DOHH2 (cell line): Measurements from ENCODE around the gene AKAP10.
"Not testable (repeated sequence)": the region's sequence is repeated elsewhere in the genome, so short reads cannot be mapped to it uniquely, and the experiment has no call there.

Experiments used
- H3F3A ChIP-seq: fragments of 200-600 bp; sonication (generic), shearing (Covaris generic); 2 replicates; pipeline ENCODE4 v1.6.0; 2016; ENCODE audit warnings: antibody characterized with exemption, mild to moderate bottlenecking; ENCODE audit not compliant: control insufficient read depth, insufficient read depth
- H3K27ac ChIP-seq: fragments of 200-600 bp; sonication (generic); 2 replicates; pipeline ENCODE4 v1.5.1; 2014; ENCODE audit warnings: low read depth, mild to moderate bottlenecking, low read length, moderate library complexity
- H3K27me3 ChIP-seq: fragments of 200-600 bp; sonication (generic); 2 replicates; pipeline ENCODE4 v1.6.1; 2014; ENCODE audit warnings: mild to moderate bottlenecking, low read length, mixed read lengths; ENCODE audit not compliant: control insufficient read depth
- H3K36me3 ChIP-seq: fragments of 200-600 bp; sonication (generic); 2 replicates; pipeline ENCODE4 v1.6.1; 2014; ENCODE audit warnings: mild to moderate bottlenecking, low read length, moderate library complexity, mixed read lengths; ENCODE audit not compliant: control insufficient read depth
- H3K4me1 ChIP-seq: fragments of 200-600 bp; sonication (generic); 2 replicates; pipeline ENCODE4 v1.6.1; 2014; ENCODE audit warnings: mild to moderate bottlenecking, low read length, mixed read lengths; ENCODE audit not compliant: control insufficient read depth
- H3K4me2 ChIP-seq: fragments of 200-600 bp; sonication (generic); 2 replicates; pipeline ENCODE4 v1.6.0; 2014; ENCODE audit warnings: mild to moderate bottlenecking, low read length, moderate library complexity
- H3K4me3 ChIP-seq: fragments of 200-600 bp; sonication (generic); 2 replicates; pipeline ENCODE4 v1.5.1; 2014; ENCODE audit warnings: mild to moderate bottlenecking, low read length, mixed read lengths
- H3K79me2 ChIP-seq: fragments of 200-600 bp; sonication (generic); 2 replicates; pipeline ENCODE4 v1.6.1; 2014; ENCODE audit warnings: mild to moderate bottlenecking, low read length, mixed read lengths; ENCODE audit not compliant: control insufficient read depth
- H3K9me2 ChIP-seq: fragments of 200-600 bp; sonication (generic); replicated peaks from 2 replicates; pipeline ENCODE4 v1.6.1; 2014; ENCODE audit warnings: mild to moderate bottlenecking, low read length, mixed read lengths; ENCODE audit not compliant: control insufficient read depth
- H3K9me3 ChIP-seq: fragments of 200-600 bp; sonication (generic); 2 replicates; pipeline ENCODE4 v1.6.1; 2014; ENCODE audit warnings: antibody characterized with exemption, low read length, mixed read lengths; ENCODE audit not compliant: control insufficient read depth, insufficient read depth
- H4K20me1 ChIP-seq: fragments of 200-600 bp; sonication (generic); 2 replicates; pipeline ENCODE4 v1.6.0; 2014; ENCODE audit warnings: low read depth, mild to moderate bottlenecking, antibody characterized with exemption, low read length, moderate library complexity; ENCODE audit not compliant: control insufficient read depth, insufficient read depth
- CTCF ChIP-seq: fragments of 200-600 bp; sonication (generic); IDR thresholded peaks from one replicate; pipeline ENCODE4 v1.5.1; 2014; ENCODE audit warnings: antibody characterized with exemption, mild to moderate bottlenecking, low read depth, low read length; ENCODE audit not compliant: poor library complexity, severe bottlenecking
- EZH2phosphoT487 ChIP-seq: fragments of 200-600 bp; sonication (generic); IDR thresholded peaks from 2 replicates; pipeline ENCODE4 v1.6.1; 2017; ENCODE audit warnings: borderline replicate concordance, mild to moderate bottlenecking, antibody characterized with exemption, low read length, moderate library complexity, mixed read lengths

The AKAP10 gene

GRCh38 chr17:19867079-19867328 lies 110.6 kb downstream of the AKAP10 start:
- Histone ChIP-seq H3K4me3 (no peak overlapping the region), H3F3A (no peaks in the 10 kb centered on the region), H3K79me2 (no peaks in the 10 kb centered on the region), H3K9me2 (no peaks in the 10 kb centered on the region), H3K4me2 (peak overlapping the region; percentile 14; the same call in 1 of the 2 replicates), H3K27ac (no peak overlapping the region), H3K27me3 (peaks cover 14% of the 10 kb centered on the region), H4K20me1 (no peaks in the 10 kb centered on the region), H3K36me3 (no peaks in the 10 kb centered on the region), H3K9me3 (no peaks in the 10 kb centered on the region), H3K4me1 (no peaks in the 10 kb centered on the region)
- no peak for TF ChIP-seq CTCF
- TF ChIP-seq EZH2phosphoT487, result no peak

- Histone ChIP-seq H3K27me3 (peaks cover 14% of the 10 kb centered on the region), H3K4me3 (no peak overlapping the region), H3K36me3 (no peaks in the 10 kb centered on the region), H3K79me2 (no peaks in the 10 kb centered on the region), H4K20me1 (no peaks in the 10 kb centered on the region), H3K4me1 (no peaks in the 10 kb centered on the region), H3K9me3 (no peaks in the 10 kb centered on the region), H3K27ac (no peak overlapping the region), H3K9me2 (no peaks in the 10 kb centered on the region), H3F3A (no peaks in the 10 kb centered on the region), H3K4me2 (no peak overlapping the region)
- TF ChIP-seq EZH2phosphoT487 (no peak), CTCF (no peak)
These were observed 112.6 kb downstream of the AKAP10 start for GRCh38 chr17:19865021-19865420.

GRCh38 chr17:19860647-19861177 lies 116.9 kb downstream of the AKAP10 start:
- H3K36me3 ChIP-seq, H4K20me1 ChIP-seq, H3K4me1 ChIP-seq, H3K79me2 ChIP-seq, H3K27me3 ChIP-seq, H3K4me3 ChIP-seq, H3K27ac ChIP-seq, H3F3A ChIP-seq, H3K4me2 ChIP-seq, H3K9me2 ChIP-seq, H3K9me3 ChIP-seq: not testable (repeated sequence)

GRCh38 chr17:19857640-19858039 lies 120.0 kb downstream of the AKAP10 start:
- Histone ChIP-seq H4K20me1 (no peaks in the 10 kb centered on the region), H3K9me2 (no peaks in the 10 kb centered on the region), H3K4me1 (no peaks in the 10 kb centered on the region), H3F3A (no peaks in the 10 kb centered on the region), H3K79me2 (no peaks in the 10 kb centered on the region), H3K4me2 (no peak overlapping the region), H3K9me3 (no peaks in the 10 kb centered on the region), H3K27me3 (no peaks in the 10 kb centered on the region), H3K36me3 (no peaks in the 10 kb centered on the region), H3K4me3 (no peak overlapping the region), H3K27ac (no peak overlapping the region)
- TF ChIP-seq CTCF (no peak), EZH2phosphoT487 (no peak)
